ENCODE data around the gene SLC5A6. TPM values are rescaled to one million over a fixed set of nuclear protein-coding genes. Genes with fewer than 3 reads are reported as not detected.

The SLC5A6 gene
- total RNA-seq, 1 donor from 2014 or later, result 89.2 TPM

DNA sequence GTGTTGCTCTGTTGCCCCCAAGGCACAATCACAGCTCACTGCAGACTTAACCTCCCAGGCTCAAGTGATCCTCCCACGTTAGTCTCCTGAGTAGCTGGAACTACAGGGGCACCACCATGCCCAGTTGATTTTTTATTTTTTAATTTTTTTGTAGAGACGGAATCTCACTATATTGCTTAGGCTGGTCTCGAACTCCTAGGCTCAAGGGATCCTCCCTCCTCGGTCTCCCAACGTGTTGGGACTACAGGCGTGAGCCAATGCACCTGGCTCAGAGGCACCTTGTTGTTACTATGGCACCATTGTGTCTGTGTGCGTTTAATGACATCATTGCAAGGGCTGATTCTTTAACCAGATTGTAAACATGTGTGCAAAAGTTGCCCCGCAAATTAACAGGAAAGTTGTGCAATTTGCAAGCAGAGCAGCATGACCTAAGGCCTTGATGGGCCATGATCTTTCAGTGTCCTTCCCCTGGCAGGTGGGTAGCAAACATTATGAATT, 40.7 kb downstream of the SLC5A6 start:
- Mint-ChIP-seq H3K4me1 (ENCODE audit: low read depth) (no peaks in the 10 kb centered on the region), H3K27me3 (ENCODE audit: insufficient read depth) (peaks cover 32% of the 10 kb centered on the region), H3K36me3 (ENCODE audit: low read depth) (no peaks in the 10 kb centered on the region), H3K4me3 (no peak overlapping the region), H3K27ac (no peak overlapping the region), H3K9me3 (no peaks in the 10 kb centered on the region)
- no peak for DNase-seq (ENCODE audit: low spot score)
- intact Hi-C loops (cut with micrococcal nuclease), result loop anchor here (2.0 kb wide), 1 partner anchor 45 kb away; the partner anchor contains the start of gene CAD

DNA sequence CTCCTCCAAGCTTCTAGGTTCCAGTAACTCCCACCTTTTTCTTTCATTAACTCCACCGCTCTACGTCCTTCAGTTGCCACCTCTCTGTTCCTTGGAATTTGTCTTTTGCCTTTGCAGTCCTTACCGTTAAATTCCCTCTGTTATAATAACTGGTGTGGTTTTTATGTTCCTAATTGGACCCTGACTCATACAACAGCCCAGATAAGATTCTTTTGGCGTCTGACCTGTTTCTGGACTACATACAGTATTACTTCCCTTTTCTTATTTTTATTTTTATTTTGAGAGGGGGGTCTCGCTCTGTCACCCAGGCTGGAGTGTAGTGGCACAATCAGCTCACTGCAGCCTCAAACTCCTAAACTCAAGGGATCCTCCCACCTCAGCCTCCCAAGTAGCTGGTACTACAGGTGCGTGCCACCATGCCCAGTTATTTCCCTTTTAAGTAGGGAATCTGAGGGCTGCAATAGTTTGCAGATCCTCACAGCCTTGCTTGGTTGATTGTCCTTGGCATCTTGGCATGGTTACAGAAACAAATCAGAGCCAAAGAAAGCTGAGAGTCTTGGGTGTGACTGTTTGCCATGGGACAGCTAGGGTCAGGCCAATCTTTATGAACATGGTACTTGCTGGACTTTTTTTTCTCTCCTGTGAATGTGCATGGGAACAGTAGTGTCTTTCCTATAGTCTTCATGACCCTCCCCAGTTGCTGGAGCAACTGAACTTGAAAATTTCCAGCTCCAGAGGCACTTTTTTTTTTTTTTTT, 41.3 kb downstream of the SLC5A6 start:
- Mint-ChIP-seq H3K4me3 (no peak overlapping the region), H3K9me3 (no peaks in the 10 kb centered on the region), H3K4me1 (ENCODE audit: low read depth) (no peaks in the 10 kb centered on the region), H3K27me3 (ENCODE audit: insufficient read depth) (peaks cover 28% of the 10 kb centered on the region), H3K27ac (no peak overlapping the region), H3K36me3 (ENCODE audit: low read depth) (no peaks in the 10 kb centered on the region)
- intact Hi-C loops (cut with micrococcal nuclease), result loop anchor here (2.0 kb wide), 1 partner anchor 46 kb away; the partner anchor contains the start of gene CAD
- DNase-seq (ENCODE audit: low spot score), result no peak

DNA sequence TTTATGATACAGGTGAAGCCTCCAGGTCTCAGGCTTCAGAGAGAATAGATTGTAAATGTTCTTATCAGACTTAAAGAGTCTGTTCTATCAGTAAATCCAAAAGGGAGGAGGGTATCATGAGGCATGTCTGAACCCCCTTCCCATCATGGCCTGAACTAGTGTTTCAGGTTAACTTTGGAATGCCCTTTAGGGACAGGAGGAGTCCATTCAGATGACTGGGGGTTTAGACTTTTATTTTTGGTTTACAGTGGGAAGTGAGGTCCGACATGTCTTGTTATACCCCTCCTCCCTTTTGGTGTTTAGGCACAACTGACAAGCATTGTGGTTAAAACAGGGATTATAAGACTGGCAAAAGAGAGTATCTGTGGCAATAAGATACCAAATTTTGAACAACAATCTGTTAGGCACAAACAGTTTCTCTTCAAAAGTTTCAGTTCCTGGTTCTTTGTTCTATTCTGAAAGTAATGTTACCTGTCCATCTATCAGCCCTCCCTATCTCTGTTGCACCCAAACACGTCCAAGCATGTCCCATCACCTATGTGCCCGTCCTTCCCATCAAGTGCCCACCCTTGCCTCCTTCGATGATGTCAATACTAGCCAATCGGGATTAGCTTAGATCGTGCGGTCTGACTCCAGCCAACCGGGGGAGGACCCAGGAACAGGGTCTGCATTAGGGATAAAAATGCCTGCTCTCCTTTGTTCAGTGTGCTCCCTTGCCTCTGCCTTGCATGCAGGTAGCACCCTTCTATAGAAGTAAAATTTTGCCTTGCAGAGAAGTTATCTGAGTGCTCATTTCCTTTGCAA, 46.9 kb downstream of the SLC5A6 start:
- Mint-ChIP-seq H3K36me3 (ENCODE audit: low read depth) (no peaks in the 10 kb centered on the region), H3K27me3 (ENCODE audit: insufficient read depth) (peaks cover 17% of the 10 kb centered on the region), H3K27ac (no peak overlapping the region), H3K4me1 (ENCODE audit: low read depth) (no peaks in the 10 kb centered on the region), H3K4me3 (no peak overlapping the region), H3K9me3 (no peaks in the 10 kb centered on the region)
- intact Hi-C loops (cut with micrococcal nuclease), result loop anchor here (5.0 kb wide), 2 partner anchors 117 to 137 kb away; partner anchors contain the start of gene TRIM54
- DNase-seq (ENCODE audit: low spot score), result no peak

DNA sequence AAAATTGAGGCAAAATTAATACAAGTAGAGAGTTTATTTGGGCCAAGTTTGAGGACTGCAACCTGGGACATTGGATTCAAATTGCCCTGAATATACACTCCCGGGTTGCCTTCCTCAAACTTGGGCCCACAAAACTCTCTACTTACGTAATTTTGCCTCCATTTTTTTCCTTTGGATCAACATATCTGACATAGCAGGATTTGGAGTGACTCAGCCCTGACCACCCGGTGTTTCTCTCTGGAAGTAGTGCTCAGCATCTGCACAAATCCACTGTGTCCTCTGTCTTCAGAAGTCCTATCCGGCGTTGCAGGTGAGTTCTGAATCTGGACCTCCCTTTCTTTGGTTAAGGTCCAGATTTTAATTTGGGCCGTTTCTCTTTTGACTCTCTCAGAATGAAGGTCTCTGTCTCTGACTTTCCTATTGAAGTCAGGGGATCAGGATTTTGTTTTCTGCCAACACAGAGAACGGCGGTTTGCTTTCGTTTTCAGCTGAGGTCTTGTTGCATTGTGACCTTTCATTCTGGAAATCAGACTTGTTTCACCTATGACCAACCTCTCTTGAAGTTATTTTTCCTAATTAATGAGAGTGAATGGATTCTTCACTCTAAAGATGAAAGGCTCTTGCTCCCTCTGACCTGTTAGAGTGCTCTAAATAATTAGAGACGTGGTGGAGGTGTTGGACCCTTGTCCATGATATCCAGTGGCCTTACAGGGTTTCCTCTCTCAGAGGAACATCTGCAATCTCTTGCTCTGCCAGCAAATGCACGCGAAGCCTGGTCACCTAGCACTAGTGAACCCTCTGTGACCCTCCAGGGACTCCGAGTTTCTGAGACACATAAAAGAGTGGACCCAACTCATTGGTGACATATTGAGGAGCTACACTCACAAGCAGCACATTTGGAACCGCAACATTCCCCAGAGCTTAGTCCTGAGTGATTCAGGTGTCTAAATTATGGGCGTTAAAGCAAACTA, 49.6 kb downstream of the SLC5A6 start:
- Mint-ChIP-seq H3K36me3 (ENCODE audit: low read depth) (no peaks in the 10 kb centered on the region), H3K4me1 (ENCODE audit: low read depth) (no peaks in the 10 kb centered on the region), H3K9me3 (no peaks in the 10 kb centered on the region), H3K27ac (no peak overlapping the region), H3K4me3 (no peak overlapping the region), H3K27me3 (ENCODE audit: insufficient read depth) (peaks cover 9% of the 10 kb centered on the region)
- no peak for DNase-seq (ENCODE audit: low spot score)
- intact Hi-C loops (cut with micrococcal nuclease), result no loop called here

DNA sequence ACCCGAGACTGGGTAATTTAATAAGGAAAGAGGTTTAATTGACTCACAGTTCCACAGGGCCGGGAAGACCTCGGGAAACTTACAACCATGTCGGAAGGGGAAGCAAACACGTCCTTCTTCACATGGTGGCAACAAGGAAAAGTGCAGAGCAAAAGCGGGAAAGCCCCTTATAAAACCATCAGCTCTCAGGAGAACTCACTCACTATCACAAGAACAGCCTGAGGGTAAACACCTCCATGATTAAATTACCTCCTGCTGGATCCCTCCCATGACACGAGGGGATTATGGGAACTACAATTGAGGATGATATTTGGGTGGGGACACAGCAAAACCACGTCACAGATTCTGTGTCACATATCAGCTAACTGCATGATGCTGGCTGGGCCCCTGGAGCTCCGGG, 51.9 kb downstream of the SLC5A6 start:
- no peak for DNase-seq (ENCODE audit: low spot score)
- no peaks in the 10 kb centered on the region for H3K4me1 Mint-ChIP-seq (ENCODE audit: low read depth)
- H3K27me3 Mint-ChIP-seq (ENCODE audit: insufficient read depth), result peaks cover 4% of the 10 kb centered on the region
- no peak overlapping the region for H3K4me3 Mint-ChIP-seq
- intact Hi-C loops (cut with micrococcal nuclease), result no loop called here
- no peaks in the 10 kb centered on the region for H3K36me3 Mint-ChIP-seq (ENCODE audit: low read depth)
- no peak overlapping the region for H3K27ac Mint-ChIP-seq
- H3K9me3 Mint-ChIP-seq, result no peaks in the 10 kb centered on the region

DNA sequence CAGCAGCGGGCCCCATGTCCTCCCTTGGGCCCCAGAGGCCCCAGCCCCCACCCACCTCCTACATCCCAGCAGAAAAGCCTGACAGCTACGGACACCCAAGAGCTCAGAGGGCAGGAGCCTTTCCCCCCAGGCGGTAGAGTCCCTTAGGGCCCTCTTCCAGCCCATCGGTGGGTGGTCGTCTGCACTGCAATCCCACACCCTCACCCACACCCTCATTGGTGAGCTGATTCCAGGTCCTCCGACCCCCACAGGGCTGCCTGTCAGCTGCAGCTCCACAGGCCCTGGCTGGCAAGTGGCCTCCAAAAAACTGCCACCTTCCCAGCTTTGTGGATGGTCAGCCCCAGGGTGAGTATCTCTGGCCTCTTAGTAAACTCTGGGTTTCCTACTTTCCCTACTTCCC, 52.8 kb downstream of the SLC5A6 start:
- intact Hi-C loops (cut with micrococcal nuclease), result no loop called here
- no peaks in the 10 kb centered on the region for H3K4me1 Mint-ChIP-seq (ENCODE audit: low read depth)
- peaks cover 4% of the 10 kb centered on the region for H3K27me3 Mint-ChIP-seq (ENCODE audit: insufficient read depth)
- DNase-seq (ENCODE audit: low spot score), result no peak
- no peak overlapping the region for H3K4me3 Mint-ChIP-seq
- H3K36me3 Mint-ChIP-seq (ENCODE audit: low read depth), result no peaks in the 10 kb centered on the region
- no peaks in the 10 kb centered on the region for H3K9me3 Mint-ChIP-seq
- H3K27ac Mint-ChIP-seq, result no peak overlapping the region

DNA sequence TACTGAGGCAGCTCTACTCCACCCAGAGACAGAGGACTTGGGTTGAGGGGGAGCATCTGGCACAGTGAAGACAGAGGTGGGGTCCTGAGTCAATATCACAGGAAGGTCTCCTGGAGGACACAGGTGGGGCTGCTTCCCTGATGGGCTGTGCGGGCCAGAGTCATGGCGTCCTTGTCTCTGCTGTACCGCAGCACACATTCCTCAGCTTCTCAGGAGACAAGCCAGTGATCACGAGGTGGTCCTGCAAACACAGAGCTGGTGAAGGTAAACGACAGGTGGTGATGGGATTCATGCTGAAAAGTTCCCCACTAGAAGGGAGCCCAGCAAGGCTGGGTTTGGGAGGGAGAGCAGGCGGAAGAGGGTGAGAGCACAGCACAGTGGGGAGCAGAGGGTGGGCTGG, 53.6 kb downstream of the SLC5A6 start:
- intact Hi-C loops (cut with micrococcal nuclease), result no loop called here
- no peak overlapping the region for H3K27ac Mint-ChIP-seq
- no peak overlapping the region for H3K4me3 Mint-ChIP-seq
- no peaks in the 10 kb centered on the region for H3K36me3 Mint-ChIP-seq (ENCODE audit: low read depth)
- no peaks in the 10 kb centered on the region for H3K4me1 Mint-ChIP-seq (ENCODE audit: low read depth)
- no peaks in the 10 kb centered on the region for H3K9me3 Mint-ChIP-seq
- no peak for DNase-seq (ENCODE audit: low spot score)
- peaks cover 4% of the 10 kb centered on the region for H3K27me3 Mint-ChIP-seq (ENCODE audit: insufficient read depth)

DNA sequence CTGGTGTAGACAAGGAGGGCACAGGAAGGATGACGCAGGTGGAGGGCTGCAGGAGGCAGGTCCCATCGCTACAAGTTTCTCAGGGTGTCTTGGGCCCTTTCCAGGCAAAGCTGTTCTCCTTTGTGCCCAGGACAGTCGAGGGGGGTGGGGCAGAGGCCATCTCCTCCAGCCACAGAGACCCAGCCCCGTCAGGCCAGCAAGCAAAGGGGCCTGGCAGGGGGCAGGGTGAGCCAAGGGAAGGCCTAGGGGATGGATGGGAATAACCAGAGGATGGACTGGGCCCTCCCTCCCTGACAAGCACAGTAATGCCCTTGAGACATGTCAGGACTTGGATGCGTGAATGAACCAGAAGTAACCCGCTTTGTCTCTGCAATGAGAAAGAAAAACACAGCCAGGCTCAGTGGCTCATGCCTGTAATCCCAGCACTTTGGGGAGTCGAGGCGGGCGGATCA, 57.0 kb downstream of the SLC5A6 start:
- Mint-ChIP-seq H3K9me3 (no peaks in the 10 kb centered on the region), H3K36me3 (ENCODE audit: low read depth) (no peaks in the 10 kb centered on the region), H3K4me3 (no peak overlapping the region), H3K27me3 (ENCODE audit: insufficient read depth) (peaks cover 9% of the 10 kb centered on the region), H3K4me1 (ENCODE audit: low read depth) (no peaks in the 10 kb centered on the region), H3K27ac (no peak overlapping the region)
- DNase-seq (ENCODE audit: low spot score), result no peak
- intact Hi-C loops (cut with micrococcal nuclease), result no loop called here

DNA sequence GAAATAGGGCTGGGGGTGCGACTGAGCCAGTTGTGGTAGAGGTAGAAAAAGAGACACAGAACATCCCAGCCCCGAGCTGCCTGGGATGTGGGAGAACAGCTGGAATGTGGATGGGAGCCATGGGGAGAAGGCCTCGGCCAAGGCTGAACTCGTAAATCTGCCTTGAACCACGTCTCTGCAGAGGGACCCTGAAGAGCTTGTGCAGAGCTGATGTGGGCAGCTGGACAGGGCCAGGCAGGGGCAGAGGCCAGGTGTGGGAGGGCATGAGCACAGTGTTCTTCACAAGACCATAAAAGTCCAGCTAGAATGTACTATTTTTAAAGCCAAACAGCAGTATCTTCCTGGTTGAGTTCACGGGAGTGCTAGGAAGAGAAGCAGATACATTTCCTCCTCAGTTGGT, 57.6 kb downstream of the SLC5A6 start:
- Mint-ChIP-seq H3K27me3 (ENCODE audit: insufficient read depth) (peaks cover 9% of the 10 kb centered on the region), H3K27ac (no peak overlapping the region), H3K4me3 (no peak overlapping the region), H3K9me3 (no peaks in the 10 kb centered on the region), H3K36me3 (ENCODE audit: low read depth) (no peaks in the 10 kb centered on the region), H3K4me1 (ENCODE audit: low read depth) (no peaks in the 10 kb centered on the region)
- intact Hi-C loops (cut with micrococcal nuclease), result no loop called here
- DNase-seq (ENCODE audit: low spot score), result no peak

DNA sequence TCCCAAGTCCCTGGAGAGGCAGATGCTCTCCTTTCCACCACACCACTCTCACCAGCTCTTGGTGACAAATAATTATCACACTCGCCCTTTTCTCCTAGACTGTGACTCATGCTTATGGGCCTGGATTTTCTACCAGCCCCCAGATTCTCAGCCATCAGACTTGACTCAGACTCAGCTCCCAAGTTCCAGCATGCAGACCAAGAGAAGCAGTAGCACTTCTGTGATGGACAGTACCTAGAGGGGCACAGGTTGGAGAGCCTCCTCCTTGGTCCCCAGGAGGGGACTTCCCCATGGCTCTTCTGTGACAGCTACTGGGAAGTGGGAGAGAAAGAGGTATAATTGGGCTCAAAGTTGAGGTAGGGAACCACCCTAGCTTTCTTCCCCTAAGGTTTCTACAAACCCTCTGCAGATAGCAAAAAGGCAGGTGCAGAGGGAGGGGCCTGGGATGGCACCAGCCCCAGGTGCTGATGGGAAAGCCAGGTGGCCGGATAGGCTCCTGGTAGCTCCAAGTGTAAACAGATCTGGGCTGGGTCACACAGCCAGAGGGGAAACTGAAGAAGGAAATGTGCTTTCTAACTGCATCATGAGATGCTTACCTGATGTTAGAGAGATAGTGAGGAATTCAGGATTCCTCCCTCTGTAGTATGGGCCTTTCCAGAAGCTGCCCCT, 59.1 kb downstream of the SLC5A6 start:
- intact Hi-C loops (cut with micrococcal nuclease), result no loop called here
- H3K4me3 Mint-ChIP-seq, result no peak overlapping the region
- no peaks in the 10 kb centered on the region for H3K9me3 Mint-ChIP-seq
- peaks cover 7% of the 10 kb centered on the region for H3K27me3 Mint-ChIP-seq (ENCODE audit: insufficient read depth)
- no peak for DNase-seq (ENCODE audit: low spot score)
- H3K27ac Mint-ChIP-seq, result no peak overlapping the region
- no peaks in the 10 kb centered on the region for H3K36me3 Mint-ChIP-seq (ENCODE audit: low read depth)
- H3K4me1 Mint-ChIP-seq (ENCODE audit: low read depth), result no peaks in the 10 kb centered on the region

DNA sequence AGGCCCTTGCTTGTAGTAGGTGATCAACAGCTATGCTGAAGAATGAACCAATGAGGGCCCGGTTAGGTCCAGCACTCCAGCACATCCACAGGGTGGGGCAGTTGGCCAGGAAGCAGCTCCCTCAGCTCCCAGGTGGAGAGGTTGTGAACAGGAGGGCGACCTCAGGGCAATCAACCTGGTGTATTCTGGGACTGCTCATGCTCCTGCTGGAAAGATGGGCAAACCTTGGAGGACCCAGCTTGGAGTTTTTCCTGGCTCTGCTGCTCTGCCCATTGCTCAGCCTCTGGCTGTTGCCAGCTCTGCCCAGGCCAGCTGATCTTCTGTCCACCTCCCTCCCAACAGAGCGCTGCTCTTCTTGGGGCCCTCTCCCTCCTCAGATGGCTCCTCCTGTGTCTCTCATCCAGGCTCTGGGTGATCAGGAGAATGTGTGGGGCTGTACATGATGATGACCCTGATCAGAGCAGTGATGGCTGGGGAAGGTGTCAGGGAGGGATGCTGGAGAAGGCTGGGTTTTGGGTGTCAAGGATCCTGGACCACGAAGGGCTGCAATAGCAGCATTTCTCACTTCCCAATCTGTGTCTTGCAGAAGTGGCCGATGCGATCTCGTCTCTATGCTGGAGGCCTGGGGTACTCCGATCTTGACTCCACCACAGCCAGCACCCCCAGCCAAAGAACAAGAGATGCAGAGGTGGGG, 59.8 kb downstream of the SLC5A6 start:
- no peaks in the 10 kb centered on the region for H3K9me3 Mint-ChIP-seq
- no peak for DNase-seq (ENCODE audit: low spot score)
- H3K27me3 Mint-ChIP-seq (ENCODE audit: insufficient read depth), result peaks cover 5% of the 10 kb centered on the region
- no peaks in the 10 kb centered on the region for H3K4me1 Mint-ChIP-seq (ENCODE audit: low read depth)
- no peak overlapping the region for H3K4me3 Mint-ChIP-seq
- H3K27ac Mint-ChIP-seq, result no peak overlapping the region
- intact Hi-C loops (cut with micrococcal nuclease), result no loop called here
- H3K36me3 Mint-ChIP-seq (ENCODE audit: low read depth), result no peaks in the 10 kb centered on the region
